Measurements from ENCODE around the gene MMP11. TPM values are rescaled to one million over a fixed set of nuclear protein-coding genes. Genes with fewer than 3 reads are reported as not detected.

The MMP11 gene
- total and polyA plus RNA-seq, 9 donors, result 1.4 to 59.7 (median 11.4) TPM

DNA sequence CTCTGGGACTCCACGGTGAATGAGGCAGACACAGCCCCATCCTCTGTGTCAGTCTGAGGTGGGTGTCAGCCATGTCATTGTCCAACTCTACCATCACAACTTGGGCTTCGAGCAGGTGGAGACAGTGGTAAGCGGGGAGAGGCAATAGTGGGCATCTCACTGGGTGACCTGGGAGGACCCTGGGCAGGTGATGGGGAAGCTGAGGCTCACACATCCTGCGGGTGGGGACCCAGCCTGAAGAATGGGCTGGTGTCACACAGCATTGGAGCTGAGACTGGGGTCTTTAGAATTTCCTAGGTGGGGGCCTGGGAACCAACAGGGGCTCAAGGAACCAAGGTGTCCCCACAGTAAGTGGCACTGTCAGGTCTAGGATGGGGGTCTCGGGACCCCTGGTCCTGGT lies 7.1 kb downstream of the MMP11 start:
- H3K27me3 ChIP-seq, result no peaks in the 10 kb centered on the region
- WGBS, 3 donors, result 82 to 94% (median 87%) methylated on average over 5 of the region's 5 CpGs
- H3K4me1 ChIP-seq (ENCODE audit: insufficient read depth), result peaks cover 3% of the 10 kb centered on the region
- no peak for TF ChIP-seq EP300 (IDR thresholded peaks at IDR 0.05)
- TF ChIP-seq, protein P1, sequence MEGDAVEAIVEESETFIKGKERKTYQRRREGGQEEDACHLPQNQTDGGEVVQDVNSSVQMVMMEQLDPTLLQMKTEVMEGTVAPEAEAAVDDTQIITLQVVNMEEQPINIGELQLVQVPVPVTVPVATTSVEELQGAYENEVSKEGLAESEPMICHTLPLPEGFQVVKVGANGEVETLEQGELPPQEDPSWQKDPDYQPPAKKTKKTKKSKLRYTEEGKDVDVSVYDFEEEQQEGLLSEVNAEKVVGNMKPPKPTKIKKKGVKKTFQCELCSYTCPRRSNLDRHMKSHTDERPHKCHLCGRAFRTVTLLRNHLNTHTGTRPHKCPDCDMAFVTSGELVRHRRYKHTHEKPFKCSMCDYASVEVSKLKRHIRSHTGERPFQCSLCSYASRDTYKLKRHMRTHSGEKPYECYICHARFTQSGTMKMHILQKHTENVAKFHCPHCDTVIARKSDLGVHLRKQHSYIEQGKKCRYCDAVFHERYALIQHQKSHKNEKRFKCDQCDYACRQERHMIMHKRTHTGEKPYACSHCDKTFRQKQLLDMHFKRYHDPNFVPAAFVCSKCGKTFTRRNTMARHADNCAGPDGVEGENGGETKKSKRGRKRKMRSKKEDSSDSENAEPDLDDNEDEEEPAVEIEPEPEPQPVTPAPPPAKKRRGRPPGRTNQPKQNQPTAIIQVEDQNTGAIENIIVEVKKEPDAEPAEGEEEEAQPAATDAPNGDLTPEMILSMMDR (IDR thresholded peaks at IDR 0.05), result no peak
- TF ChIP-seq POLR2A (IDR thresholded peaks at IDR 0.05), result no peak
- H3K4me3 ChIP-seq, result no peak overlapping the region
- DNase-seq, result no peak
- no peak overlapping the region for H3K27ac ChIP-seq
- H3K36me3 ChIP-seq, result no peaks in the 10 kb centered on the region
- H3K9me3 ChIP-seq, result no peaks in the 10 kb centered on the region
- intact Hi-C loops (cut with DNase I), result no loop called here

DNA sequence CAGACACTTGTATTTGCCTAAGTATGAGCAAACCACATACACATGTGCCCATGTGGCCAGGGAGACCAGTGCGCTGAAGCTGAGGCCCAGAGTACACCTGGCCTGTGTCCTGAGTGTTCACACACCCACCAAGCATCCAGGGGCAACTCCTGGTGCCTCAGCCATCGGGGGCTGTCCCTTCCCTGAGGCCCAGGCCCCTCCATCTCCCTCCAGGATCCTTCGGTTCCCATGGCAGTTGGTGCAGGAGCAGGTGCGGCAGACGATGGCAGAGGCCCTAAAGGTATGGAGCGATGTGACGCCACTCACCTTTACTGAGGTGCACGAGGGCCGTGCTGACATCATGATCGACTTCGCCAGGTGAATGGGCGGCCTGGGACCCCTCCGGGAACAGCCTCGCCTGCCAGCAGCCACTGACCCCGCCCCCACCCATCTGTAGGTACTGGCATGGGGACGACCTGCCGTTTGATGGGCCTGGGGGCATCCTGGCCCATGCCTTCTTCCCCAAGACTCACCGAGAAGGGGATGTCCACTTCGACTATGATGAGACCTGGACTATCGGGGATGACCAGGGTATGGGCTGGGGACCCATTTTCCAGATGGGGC lies 7.6 kb downstream of the MMP11 start:
- no peak for DNase-seq
- Histone ChIP-seq H3K27me3 (no peaks in the 10 kb centered on the region), H3K9me3 (no peaks in the 10 kb centered on the region), H3K27ac (no peak overlapping the region), H3K4me3 (no peak overlapping the region), H3K36me3 (no peaks in the 10 kb centered on the region), H3K4me1 (ENCODE audit: insufficient read depth) (no peaks in the 10 kb centered on the region)
- TF ChIP-seq, protein P1 (IDR thresholded peaks at IDR 0.05), result no peak
- TF ChIP-seq EP300 (IDR thresholded peaks at IDR 0.05), result no peak
- intact Hi-C loops (cut with DNase I), result no loop called here
- WGBS, 3 donors, result 78 to 85% (median 83%) methylated on average over 19 to 20 of the region's 20 CpGs

DNA sequence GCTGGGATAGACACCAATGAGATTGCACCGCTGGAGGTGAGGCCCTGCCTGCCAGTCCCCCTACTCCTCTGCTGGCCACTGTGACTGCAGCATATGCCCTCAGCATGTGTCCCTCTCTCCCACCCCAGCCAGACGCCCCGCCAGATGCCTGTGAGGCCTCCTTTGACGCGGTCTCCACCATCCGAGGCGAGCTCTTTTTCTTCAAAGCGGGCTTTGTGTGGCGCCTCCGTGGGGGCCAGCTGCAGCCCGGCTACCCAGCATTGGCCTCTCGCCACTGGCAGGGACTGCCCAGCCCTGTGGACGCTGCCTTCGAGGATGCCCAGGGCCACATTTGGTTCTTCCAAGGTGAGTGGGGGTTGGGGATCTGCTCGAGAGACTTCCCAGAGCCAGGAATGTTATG lies 8.4 kb downstream of the MMP11 start:
- TF ChIP-seq, protein P1 (IDR thresholded peaks at IDR 0.05), result no peak
- no peak for TF ChIP-seq EP300 (IDR thresholded peaks at IDR 0.05)
- TF ChIP-seq POLR2A (IDR thresholded peaks at IDR 0.05), result no peak
- WGBS, 3 donors, result 76 to 84% (median 80%) methylated on average over 15 of the region's 15 CpGs
- no peak overlapping the region for H3K4me3 ChIP-seq
- H3K36me3 ChIP-seq, result no peaks in the 10 kb centered on the region
- no peaks in the 10 kb centered on the region for H3K27me3 ChIP-seq
- H3K27ac ChIP-seq, result no peak overlapping the region
- no peaks in the 10 kb centered on the region for H3K9me3 ChIP-seq
- intact Hi-C loops (cut with DNase I), result no loop called here
- no peak for DNase-seq
- no peaks in the 10 kb centered on the region for H3K4me1 ChIP-seq (ENCODE audit: insufficient read depth)

DNA sequence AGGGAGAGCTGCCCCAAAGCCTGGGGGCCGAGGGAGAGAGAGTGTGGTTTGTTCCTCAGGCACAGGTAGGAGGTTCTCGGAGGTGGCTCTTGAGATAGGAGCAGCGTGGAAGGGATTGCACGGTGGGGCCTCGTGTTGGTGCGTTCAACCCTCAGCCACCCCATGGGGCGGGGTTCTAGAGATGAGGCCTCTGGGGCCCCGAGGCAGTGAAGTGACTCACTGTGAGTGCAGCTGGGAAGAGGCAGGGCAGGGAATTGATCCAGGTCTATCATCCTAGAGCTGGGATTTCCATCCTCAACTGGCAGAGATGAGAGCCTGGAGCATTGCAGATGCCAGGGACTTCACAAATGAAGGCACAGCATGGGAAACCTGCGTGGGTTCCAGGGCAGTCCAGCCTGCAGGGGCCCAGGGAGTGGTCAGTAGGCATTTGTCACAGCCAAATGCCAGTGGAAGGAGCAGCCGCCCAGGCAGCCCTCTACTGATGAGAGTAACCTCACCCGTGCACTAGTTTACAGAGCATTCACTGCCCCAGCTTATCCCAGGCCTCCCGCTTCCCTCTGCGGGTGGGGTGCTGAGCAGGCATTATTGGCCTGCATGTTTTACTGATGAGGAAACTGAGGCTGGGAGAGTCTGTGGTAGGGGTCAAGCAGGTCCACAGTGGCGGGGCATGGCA lies 9.0 kb downstream of the MMP11 start:
- intact Hi-C loops (cut with DNase I), result no loop called here
- 78% methylated on average over 14 of the region's 14 CpGs for WGBS, 3 donors

More for the DNA sequence above, 9.0 kb downstream of the MMP11 start:
- Histone ChIP-seq H3K27ac (no peak overlapping the region), H3K27me3 (no peaks in the 10 kb centered on the region), H3K36me3 (no peaks in the 10 kb centered on the region), H3K4me3 (no peak overlapping the region), H3K4me1 (ENCODE audit: insufficient read depth) (peaks cover 4% of the 10 kb centered on the region), H3K9me3 (no peaks in the 10 kb centered on the region)
- TF ChIP-seq POLR2A (IDR thresholded peaks at IDR 0.05), result no peak
- TF ChIP-seq, protein P1 (IDR thresholded peaks at IDR 0.05), result no peak
- TF ChIP-seq EP300 (IDR thresholded peaks at IDR 0.05), result no peak
- DNase-seq, result no peak

Data from ovary (tissue), 9 donors.